Measurements from ENCODE around the gene HES3.

HES3 gene

GRCh38 chr1:6246497-6247467, 2.8 kb downstream of the HES3 start:
- peak; percentile 36 for DNase-seq

GRCh38 chr1:6247651-6248050, 3.7 kb downstream of the HES3 start:
- no peak for DNase-seq

- no peak for DNase-seq
Observed at GRCh38 chr1:6248161-6248776, 4.3 kb downstream of the HES3 start.

- no peak for DNase-seq
Observed at GRCh38 chr1:6248932-6249738, 5.2 kb downstream of the HES3 start.

- DNase-seq = no peak
Observed at GRCh38 chr1:6249739-6250689, 6.0 kb downstream of the HES3 start.

- no peak for DNase-seq
Observed at GRCh38 chr1:6251233-6251632, 7.3 kb downstream of the HES3 start.

GRCh38 chr1:6251681-6252373, 7.8 kb downstream of the HES3 start:
- DNase-seq = no peak

- no peak for DNase-seq
Observed at GRCh38 chr1:6252374-6252710, 8.4 kb downstream of the HES3 start.

GRCh38 chr1:6253380-6253779, 9.4 kb downstream of the HES3 start:
- DNase-seq = no peak

- DNase-seq = no peak
Observed at GRCh38 chr1:6254691-6255090, 10.7 kb downstream of the HES3 start.

GRCh38 chr1:6256645-6257044, 12.7 kb downstream of the HES3 start:
- DNase-seq = no peak

GRCh38 chr1:6257541-6258069, 13.6 kb downstream of the HES3 start:
- DNase-seq = no peak

- no peak for DNase-seq
Observed at GRCh38 chr1:6258675-6259074, 14.7 kb downstream of the HES3 start.

GRCh38 chr1:6259491-6260362, 15.7 kb downstream of the HES3 start:
- no peak for DNase-seq

GRCh38 chr1:6260433-6260934, 16.5 kb downstream of the HES3 start:
- no peak for DNase-seq

- no peak for DNase-seq
Observed at GRCh38 chr1:6260961-6261614, 17.1 kb downstream of the HES3 start, which contains the start of gene GPR153. TSS of gene GPR153 (minus strand) at chr1:6261098. CDS start at chr1:6254905, 6,193 bp downstream.

- no peak for DNase-seq
Observed at GRCh38 chr1:6261615-6261995, 17.6 kb downstream of the HES3 start.

GRCh38 chr1:6262555-6263420, 18.8 kb downstream of the HES3 start:
- DNase-seq = no peak

- DNase-seq = no peak
Observed at GRCh38 chr1:6263716-6264115, 19.7 kb downstream of the HES3 start.
